HG02885 (cell line): Measurements from ENCODE around the gene SOX18.
"Not testable (repeated sequence)": the region's sequence is repeated elsewhere in the genome, so short reads cannot be mapped to it uniquely, and the experiment has no call there.

Source experiments
- ATAC-seq: cut with Tn5 transposase; IDR thresholded peaks from one replicate; pipeline ENCODE4 v1.9.1; 2021; ENCODE audit warnings: mild to moderate bottlenecking; ENCODE audit not compliant: unreplicated experiment, poor library complexity

Gene SOX18

GRCh38 chr20:64025101-64025825, 24.2 kb downstream of the SOX18 start:
- ATAC-seq: no peak

GRCh38 chr20:64024141-64024990, 25.1 kb downstream of the SOX18 start:
- no peak for ATAC-seq

GRCh38 chr20:64023361-64024140, 25.9 kb downstream of the SOX18 start:
- no peak for ATAC-seq

GRCh38 chr20:64022671-64023360, 26.6 kb downstream of the SOX18 start:
- ATAC-seq: no peak

- no peak for ATAC-seq
Observed at GRCh38 chr20:64021124-64021975, 28.1 kb downstream of the SOX18 start.

GRCh38 chr20:64015635-64016034, 33.8 kb downstream of the SOX18 start:
- no peak for ATAC-seq

- ATAC-seq: not testable (repeated sequence)
Observed at GRCh38 chr20:64012385-64013154, 36.9 kb downstream of the SOX18 start.

GRCh38 chr20:64011366-64011779, 38.1 kb downstream of the SOX18 start:
- ATAC-seq: no peak

- ATAC-seq: no peak
Observed at GRCh38 chr20:64010711-64011237, 38.7 kb downstream of the SOX18 start.

GRCh38 chr20:64009811-64010387, 39.5 kb downstream of the SOX18 start:
- no peak for ATAC-seq

GRCh38 chr20:64006902-64007301, 42.5 kb downstream of the SOX18 start:
- ATAC-seq: no peak

GRCh38 chr20:64006490-64006889, 42.9 kb downstream of the SOX18 start:
- ATAC-seq: no peak

GRCh38 chr20:64005394-64005793, 44.0 kb downstream of the SOX18 start:
- ATAC-seq: no peak

- no peak for ATAC-seq
Observed at GRCh38 chr20:64003960-64004725, 45.3 kb downstream of the SOX18 start.

GRCh38 chr20:64001607-64002011, 47.8 kb downstream of the SOX18 start:
- ATAC-seq: no peak

GRCh38 chr20:64000906-64001305, 48.5 kb downstream of the SOX18 start:
- ATAC-seq: no peak
